D721Med (cell line): ENCODE results near the gene NEDD9.

Experiments used
- DNase-seq: peaks from one replicate; pipeline ENCODE4 v3.0.0; 2011; ENCODE audit warnings: low spot score; ENCODE audit not compliant: insufficient read length
- FAIRE-seq: peaks from 2 replicates; lab custom pipeline; 2011; peaks lifted over from hg19 to GRCh38; lab: Jason Lieb, UNC
- CTCF ChIP-seq: IDR thresholded peaks from 2 replicates; pipeline ENCODE4 v1.5.1; 2012; ENCODE audit warnings: mild to moderate bottlenecking, control low read depth; ENCODE audit not compliant: insufficient read depth; ENCODE audit errors: missing control alignments

Gene NEDD9

GRCh38 chr6:11270030-11271027, 37.9 kb upstream of the NEDD9 start:
- DNase-seq (no peak), FAIRE-seq (no peak)
- TF ChIP-seq CTCF: no peak

- FAIRE-seq (no peak), DNase-seq (no peak)
- TF ChIP-seq CTCF: no peak
Measured at GRCh38 chr6:11268978-11269377, 36.5 kb upstream of the NEDD9 start.

- TF ChIP-seq CTCF: no peak
- FAIRE-seq: no peak
- DNase-seq: no peak
Measured at GRCh38 chr6:11266926-11267325, 34.5 kb upstream of the NEDD9 start.

DNA sequence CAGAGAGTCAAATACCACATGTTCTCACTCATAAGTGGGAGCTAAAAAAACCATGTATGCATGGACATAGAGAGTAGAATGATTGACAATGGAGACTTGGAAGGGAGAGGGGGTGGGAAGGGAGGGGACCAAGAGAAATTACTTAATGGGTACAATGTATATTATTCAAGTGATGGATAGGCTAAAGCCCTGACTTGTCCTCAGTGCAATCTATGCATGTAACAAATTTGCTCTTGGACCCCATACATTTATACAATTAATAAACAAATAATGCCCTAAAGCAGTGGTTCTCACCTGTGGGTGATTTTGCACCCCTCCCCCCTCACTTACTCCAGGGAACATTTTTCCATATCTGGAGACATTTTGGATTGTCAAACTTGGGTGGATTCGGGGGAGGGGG, 33.5 kb upstream of the NEDD9 start:
- no peak for TF ChIP-seq CTCF
- no peak for DNase-seq
- FAIRE-seq: no peak

DNA sequence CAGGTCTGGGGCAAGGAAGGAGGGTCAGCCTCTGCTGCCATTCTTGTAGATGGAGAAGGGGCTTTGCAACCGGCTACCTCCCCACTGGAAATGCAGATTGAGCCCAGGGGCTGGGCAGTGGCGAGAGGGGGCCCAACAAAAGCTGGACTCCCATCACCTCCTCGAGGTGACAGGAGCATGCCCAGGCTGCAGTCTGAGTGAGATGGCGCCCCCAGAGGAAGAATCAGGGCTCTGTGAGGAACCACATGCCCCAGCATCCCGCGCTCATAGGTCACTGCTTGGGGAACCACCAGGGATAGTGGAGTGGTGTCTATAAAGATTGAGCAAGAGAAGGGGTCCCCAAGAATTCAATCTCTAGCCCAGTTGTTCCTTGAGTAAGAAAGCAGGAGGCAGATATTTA, 31.6 kb upstream of the NEDD9 start:
- no peak for TF ChIP-seq CTCF
- DNase-seq (no peak), FAIRE-seq (no peak)

- DNase-seq: no peak
- TF ChIP-seq CTCF: no peak
- FAIRE-seq: no peak
Measured at GRCh38 chr6:11263291-11263775, 30.9 kb upstream of the NEDD9 start.

- FAIRE-seq (no peak), DNase-seq (no peak)
- TF ChIP-seq CTCF: no peak
Measured at GRCh38 chr6:11262242-11262641, 29.8 kb upstream of the NEDD9 start.
